GM12801 (cell line): ENCODE data around the gene RAET1L.

Experiments
- TF ChIP-seq, protein P1 (sequence below): IDR thresholded peaks from one replicate; pipeline ENCODE4 v1.5.1; 2011; ENCODE audit warnings: control low read depth; ENCODE audit not compliant: insufficient read length; ENCODE audit errors: extremely low read depth

Gene RAET1L

GRCh38 chr6:150016324-150017185, 8.8 kb downstream of the RAET1L start:
- TF ChIP-seq, protein P1, sequence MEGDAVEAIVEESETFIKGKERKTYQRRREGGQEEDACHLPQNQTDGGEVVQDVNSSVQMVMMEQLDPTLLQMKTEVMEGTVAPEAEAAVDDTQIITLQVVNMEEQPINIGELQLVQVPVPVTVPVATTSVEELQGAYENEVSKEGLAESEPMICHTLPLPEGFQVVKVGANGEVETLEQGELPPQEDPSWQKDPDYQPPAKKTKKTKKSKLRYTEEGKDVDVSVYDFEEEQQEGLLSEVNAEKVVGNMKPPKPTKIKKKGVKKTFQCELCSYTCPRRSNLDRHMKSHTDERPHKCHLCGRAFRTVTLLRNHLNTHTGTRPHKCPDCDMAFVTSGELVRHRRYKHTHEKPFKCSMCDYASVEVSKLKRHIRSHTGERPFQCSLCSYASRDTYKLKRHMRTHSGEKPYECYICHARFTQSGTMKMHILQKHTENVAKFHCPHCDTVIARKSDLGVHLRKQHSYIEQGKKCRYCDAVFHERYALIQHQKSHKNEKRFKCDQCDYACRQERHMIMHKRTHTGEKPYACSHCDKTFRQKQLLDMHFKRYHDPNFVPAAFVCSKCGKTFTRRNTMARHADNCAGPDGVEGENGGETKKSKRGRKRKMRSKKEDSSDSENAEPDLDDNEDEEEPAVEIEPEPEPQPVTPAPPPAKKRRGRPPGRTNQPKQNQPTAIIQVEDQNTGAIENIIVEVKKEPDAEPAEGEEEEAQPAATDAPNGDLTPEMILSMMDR, result no peak

GRCh38 chr6:150008588-150008987, 16.7 kb downstream of the RAET1L start:
- TF ChIP-seq, protein P1, result no peak

DNA sequence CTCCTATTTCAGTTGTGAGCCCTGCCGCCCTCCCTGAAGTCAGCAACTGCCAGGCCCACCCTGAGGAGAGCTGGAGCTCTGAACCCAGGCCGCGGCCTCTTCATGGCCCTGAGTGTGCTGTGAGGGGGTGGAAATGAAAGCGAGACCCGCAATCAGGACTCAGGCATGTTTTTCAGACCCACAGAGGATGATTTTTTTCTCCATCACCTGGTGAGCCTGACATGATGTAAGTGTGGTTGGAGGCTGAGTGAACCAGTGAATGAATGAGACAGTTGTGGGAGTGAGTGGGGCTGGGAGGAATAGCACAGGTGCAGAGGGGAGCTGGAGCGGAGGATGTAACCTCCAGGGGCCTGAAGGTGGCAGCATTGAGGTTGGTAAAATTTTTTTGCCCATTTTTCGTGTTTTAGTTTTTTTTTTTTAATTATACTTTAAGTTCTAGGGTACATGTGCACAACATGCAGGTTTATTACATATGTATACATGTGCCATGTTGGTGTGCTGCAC, 18.3 kb downstream of the RAET1L start:
- TF ChIP-seq, protein P1, result no peak

DNA sequence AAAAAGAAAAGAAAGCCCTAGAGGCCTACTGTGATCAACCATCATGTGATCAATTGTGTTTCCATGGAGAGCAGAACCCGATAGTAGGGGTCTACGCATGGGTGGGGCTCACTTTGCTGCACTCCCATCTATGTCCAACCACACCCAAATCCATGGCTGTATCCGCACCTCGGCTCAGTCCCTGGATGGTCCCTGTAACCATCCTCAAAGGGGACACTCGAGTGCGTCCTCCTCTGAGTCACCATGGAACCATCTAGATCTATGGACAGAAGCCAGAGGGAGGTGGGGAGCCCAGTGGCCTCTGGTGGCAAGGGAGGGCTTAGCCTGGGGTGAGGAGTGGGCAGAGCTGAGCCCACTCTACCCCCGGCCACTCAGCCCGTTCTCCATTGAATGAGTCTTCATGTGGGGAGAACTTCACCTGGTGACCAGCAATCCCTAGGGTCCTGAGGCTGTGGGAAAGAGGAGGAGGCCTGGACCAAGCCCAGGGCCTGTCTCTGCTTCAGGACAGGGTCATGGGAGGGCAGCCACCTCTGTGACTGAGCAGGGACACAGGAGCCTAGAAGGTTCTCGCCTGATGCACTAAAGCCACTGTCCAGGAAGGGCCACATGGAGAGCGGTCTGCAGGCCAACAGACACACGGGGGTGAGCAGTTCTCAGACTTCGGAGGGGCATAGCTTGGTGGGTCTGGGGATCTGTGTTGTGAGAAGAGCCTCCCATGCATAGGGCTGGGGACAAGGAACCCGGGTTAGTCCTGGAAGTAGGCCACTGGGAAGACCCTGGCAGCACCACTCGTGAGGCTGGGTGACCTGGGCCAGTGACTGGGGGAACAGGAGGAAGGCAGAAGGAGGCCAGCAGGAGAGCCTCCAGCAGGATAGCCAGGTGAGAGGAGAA, 19.3 kb downstream of the RAET1L start:
- TF ChIP-seq, protein P1, result no peak

GRCh38 chr6:150004783-150005717, 20.3 kb downstream of the RAET1L start:
- TF ChIP-seq, protein P1, result no peak

DNA sequence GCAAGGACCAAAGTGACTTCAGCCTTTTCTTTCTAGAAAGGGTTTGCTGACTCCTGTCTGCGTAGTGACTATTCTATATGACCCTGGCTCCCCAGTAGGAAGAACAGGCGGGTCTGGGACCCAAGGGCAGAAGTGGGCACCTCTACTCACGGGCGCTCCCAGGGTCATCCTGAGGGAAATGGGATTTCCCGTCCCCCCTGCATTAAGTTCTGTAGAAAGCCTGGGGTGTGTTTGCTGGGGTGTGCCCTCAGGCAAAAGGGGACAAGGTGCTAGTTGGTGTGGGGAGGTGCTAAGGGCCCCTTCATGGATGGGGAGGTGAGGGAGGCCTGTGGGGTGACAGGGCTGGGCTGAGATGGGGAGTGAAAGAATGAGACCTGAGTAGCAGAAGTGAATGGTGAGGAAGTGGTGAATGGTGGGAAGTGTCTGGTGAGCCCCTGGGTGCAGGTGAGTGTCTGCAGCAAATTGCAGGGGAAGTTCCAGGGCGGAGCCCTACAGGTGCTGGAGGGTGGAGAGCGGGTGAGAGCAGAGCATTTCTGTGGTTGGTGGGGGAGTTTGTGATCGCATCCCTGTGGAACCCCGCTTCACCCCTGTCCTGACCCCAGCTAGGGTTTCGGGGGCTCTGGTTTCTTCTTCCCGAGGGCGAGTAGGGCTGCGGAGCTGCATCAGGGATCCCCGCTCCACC, 21.1 kb downstream of the RAET1L start:
- TF ChIP-seq, protein P1, result no peak
